GM10266 (cell line): ENCODE measurements around the gene SMYD3.

Source experiments
- DNase-seq: peaks from one replicate; pipeline ENCODE4 v3.0.0; 2012; ENCODE audit errors: extremely low spot score
- CTCF ChIP-seq: IDR thresholded peaks from 2 replicates; pipeline ENCODE4 v1.5.1; 2012; ENCODE audit warnings: mild to moderate bottlenecking, low read depth; ENCODE audit not compliant: control insufficient read depth, insufficient read depth; ENCODE audit errors: missing control alignments

The SMYD3 gene

GRCh38 chr1:246311461-246311860, 195.6 kb downstream of the SMYD3 start:
- TF ChIP-seq CTCF: no peak
- no peak for DNase-seq

- DNase-seq: no peak
- no peak for TF ChIP-seq CTCF
These were observed 197.7 kb downstream of the SMYD3 start for GRCh38 chr1:246309247-246309884.

GRCh38 chr1:246308533-246309075, 198.5 kb downstream of the SMYD3 start:
- DNase-seq: no peak
- no peak for TF ChIP-seq CTCF

GRCh38 chr1:246306415-246307037, 200.6 kb downstream of the SMYD3 start:
- no peak for TF ChIP-seq CTCF
- no peak for DNase-seq

GRCh38 chr1:246304484-246305259, 202.4 kb downstream of the SMYD3 start:
- TF ChIP-seq CTCF: no peak

GRCh38 chr1:246302711-246303317, 204.3 kb downstream of the SMYD3 start:
- DNase-seq: no peak
- no peak for TF ChIP-seq CTCF

More at GRCh38 chr1:246304484-246305259, 202.4 kb downstream of the SMYD3 start:
- DNase-seq: no peak
